SK-N-SH (cell line): ENCODE results near the gene CXCR3. TPM values are rescaled to one million over a fixed set of nuclear protein-coding genes. Genes with fewer than 3 reads are reported as not detected.
"Not testable (repeated sequence)": the region's sequence is repeated elsewhere in the genome, so short reads cannot be mapped to it uniquely, and the experiment has no call there.

Experiments
- CTCF ChIA-PET: fragments of 300-600, 350-600 bp; formaldehyde crosslinking; extraction: SDS; loops from one replicate; lab custom pipeline; 2021; lab: Yijun Ruan, JAX
- POLR2A ChIA-PET: fragments of 350-600 bp; sonication (Branson Sonifier 250); formaldehyde crosslinking; extraction: SDS; loops from one replicate; lab custom pipeline; 2020; ENCODE audit warnings: antibody characterized with exemption, inconsistent platforms; lab: Yijun Ruan, JAX
- DNase-seq: peaks from one replicate; pipeline ENCODE4 v3.0.0; 2012
- H2AFZ ChIP-seq: fragments of 200-600 bp; sonication (generic); 2 replicates; pipeline ENCODE4 v1.8.1; 2016; ENCODE audit warnings: antibody characterized with exemption, mild to moderate bottlenecking, low read depth
- H3F3A ChIP-seq: fragments of 200-600 bp; sonication (generic); replicated peaks from 2 replicates; pipeline ENCODE3; 2016; ENCODE audit warnings: antibody characterized with exemption, mild to moderate bottlenecking; ENCODE audit not compliant: insufficient read depth
- H3K27ac ChIP-seq, 2 experiments: fragments of 200-500 bp in 1 of 2; fragments of 200-600 bp in 1 of 2; sonication (Bioruptor generic) in 1 of 2; sonication (generic), shearing (Covaris generic) in 1 of 2; 2 replicates each; pipeline versions ENCODE4 v1.5.1 to v1.6.1; 2014 to 2016; ENCODE audit warnings: low read depth in 2 of 2, inconsistent platforms in 1 of 2, low read length in 1 of 2, mild to moderate bottlenecking in 1 of 2, mixed read lengths in 1 of 2
- H3K27me3 ChIP-seq: fragments of 200-600 bp; sonication (generic), shearing (Covaris generic); 2 replicates; pipeline ENCODE4 v1.6.1; 2016; ENCODE audit warnings: mixed run types; ENCODE audit not compliant: insufficient read depth
- H3K36me3 ChIP-seq, 2 experiments: fragments of 200-500 bp in 1 of 2; fragments of 200-600 bp in 1 of 2; sonication (Bioruptor generic) in 1 of 2; sonication (generic) in 1 of 2; replicated peaks in 1 of 2; 2 replicates each; pipeline versions ENCODE3 to v1.5.1; 2014 to 2016; ENCODE audit warnings: low read length in 1 of 2, mild to moderate bottlenecking in 1 of 2; ENCODE audit not compliant: insufficient read depth in 2 of 2, control insufficient read depth in 1 of 2
- H3K4me1 ChIP-seq, 2 experiments: fragments of 200-500 bp in 1 of 2; fragments of 200-600 bp in 1 of 2; sonication (Bioruptor generic) in 1 of 2; sonication (generic), shearing (Covaris generic) in 1 of 2; 2 replicates each; pipeline versions ENCODE4 v1.5.1 to v1.6.1; 2014 to 2016; ENCODE audit warnings: low read depth in 1 of 2, low read length in 1 of 2, mixed run types in 1 of 2; ENCODE audit not compliant: insufficient read depth in 2 of 2, control insufficient read depth in 1 of 2
- H3K4me2 ChIP-seq: fragments of 200-600 bp; sonication (generic), shearing (Covaris generic); 2 replicates; pipeline ENCODE4 v1.6.1; 2017; ENCODE audit warnings: mixed run types
- H3K4me3 ChIP-seq, 2 experiments: fragments of 200-500 bp in 1 of 2; fragments of 200-600 bp in 1 of 2; sonication (Bioruptor generic) in 1 of 2; sonication (generic), shearing (Covaris generic) in 1 of 2; 2 replicates each; pipeline versions ENCODE4 v1.5.1 to v1.8.1; 2014 to 2016; ENCODE audit warnings: low read depth in 2 of 2, inconsistent platforms in 1 of 2, low read length in 1 of 2, mild to moderate bottlenecking in 1 of 2, mixed read lengths in 1 of 2, moderate library complexity in 1 of 2
- H3K79me2 ChIP-seq: fragments of 200-600 bp; sonication (generic); 2 replicates; pipeline ENCODE4 v1.8.1; 2017; ENCODE audit warnings: mild to moderate bottlenecking; ENCODE audit not compliant: insufficient read depth
- H3K9ac ChIP-seq: fragments of 200-600 bp; sonication (generic); 2 replicates; pipeline ENCODE4 v1.6.1; 2017; ENCODE audit warnings: mixed run types
- H3K9me2 ChIP-seq: fragments of 200-600 bp; sonication (generic); 2 replicates; pipeline ENCODE4 v1.6.1; 2017; ENCODE audit warnings: mixed run types
- H3K9me3 ChIP-seq: fragments of 200-600 bp; sonication (generic); 2 replicates; pipeline ENCODE4 v1.6.1; 2017; ENCODE audit warnings: mixed run types, mild to moderate bottlenecking, moderate library complexity
- H4K20me1 ChIP-seq: fragments of 200-600 bp; sonication (generic); 2 replicates; pipeline ENCODE4 v1.6.1; 2017; ENCODE audit warnings: mild to moderate bottlenecking, mixed run types; ENCODE audit not compliant: insufficient read depth
- ELF1 ChIP-seq: IDR thresholded peaks from 2 replicates; pipeline ENCODE4 v1.4.0; 2012
- GATA2 ChIP-seq: sonication (generic); formaldehyde crosslinking; IDR thresholded peaks from 2 replicates; pipeline ENCODE4 v1.5.0; 2020; ENCODE audit warnings: mild to moderate bottlenecking, missing genetic modification reagents
- MEF2A ChIP-seq: IDR thresholded peaks from 2 replicates; pipeline ENCODE4 v1.4.0; 2012; ENCODE audit warnings: low read depth, borderline replicate concordance
- RAD21 ChIP-seq: IDR thresholded peaks from 2 replicates; pipeline ENCODE4 v1.6.1; 2012; ENCODE audit warnings: mild to moderate bottlenecking, low read length
- TCF12 ChIP-seq: IDR thresholded peaks from 2 replicates; pipeline ENCODE4 v1.4.0; 2012
- ZBTB33 ChIP-seq: IDR thresholded peaks from 2 replicates; pipeline ENCODE4 v1.4.0; 2012; ENCODE audit warnings: low read depth, borderline replicate concordance
- WGBS: methylation state at CpG from one replicate; pipeline ENCODE4 v1.1.6; 2017; ENCODE audit warnings: low lambda C conversion rate; 5-methylcytosine and 5-hydroxymethylcytosine counted together
- polyA plus RNA-seq, 3 experiments: library from polyadenylated mRNA; depleted of rRNA; stranded (reverse); fragments of >200 nt; gene quantifications; 2 replicates each; pipeline ENCODE4 v1.2.3, GENCODE V29; 2012
- TF ChIP-seq, protein P1 (sequence below): IDR thresholded peaks from 2 replicates; pipeline ENCODE4 v1.4.0; 2012; ENCODE audit warnings: low read depth
- TF ChIP-seq, protein P2 (sequence below): IDR thresholded peaks from 2 replicates; pipeline ENCODE4 v1.6.1; 2012; ENCODE audit warnings: mild to moderate bottlenecking, low read depth, low read length, moderate library complexity

Gene CXCR3
- polyA plus RNA-seq, 1 of the 3 experiments (the other 2 are of a cell fraction), result not detected

- H3K4me1 ChIP-seq, result no peaks in the 10 kb centered on the region
- no peak overlapping the region for H3K27ac ChIP-seq
- H3F3A ChIP-seq, result no peaks in the 10 kb centered on the region
- POLR2A ChIA-PET, result no interaction called here
- no peak overlapping the region for H3K9ac ChIP-seq
- 35% methylated on average over 2 of the region's 2 CpGs for WGBS
- no peak overlapping the region for H2AFZ ChIP-seq
- no peaks in the 10 kb centered on the region; the same call in 1 of the 2 replicates for H3K27me3 ChIP-seq
- no peak overlapping the region for H3K4me2 ChIP-seq
- H3K79me2 ChIP-seq, result no peaks in the 10 kb centered on the region
- H3K4me3 ChIP-seq, result no peak overlapping the region
- peaks cover 13 to 19% of the 10 kb centered on the region in 2 experiments for H3K36me3 ChIP-seq
- TF ChIP-seq ZBTB33, result no peak
- TF ChIP-seq ELF1, result no peak
- TF ChIP-seq, protein P1, sequence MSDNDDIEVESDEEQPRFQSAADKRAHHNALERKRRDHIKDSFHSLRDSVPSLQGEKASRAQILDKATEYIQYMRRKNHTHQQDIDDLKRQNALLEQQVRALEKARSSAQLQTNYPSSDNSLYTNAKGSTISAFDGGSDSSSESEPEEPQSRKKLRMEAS, result no peak
- TF ChIP-seq GATA2 (CRISPR knock-in tag), result no peak
- no peak for TF ChIP-seq RAD21
- TF ChIP-seq, protein P2, sequence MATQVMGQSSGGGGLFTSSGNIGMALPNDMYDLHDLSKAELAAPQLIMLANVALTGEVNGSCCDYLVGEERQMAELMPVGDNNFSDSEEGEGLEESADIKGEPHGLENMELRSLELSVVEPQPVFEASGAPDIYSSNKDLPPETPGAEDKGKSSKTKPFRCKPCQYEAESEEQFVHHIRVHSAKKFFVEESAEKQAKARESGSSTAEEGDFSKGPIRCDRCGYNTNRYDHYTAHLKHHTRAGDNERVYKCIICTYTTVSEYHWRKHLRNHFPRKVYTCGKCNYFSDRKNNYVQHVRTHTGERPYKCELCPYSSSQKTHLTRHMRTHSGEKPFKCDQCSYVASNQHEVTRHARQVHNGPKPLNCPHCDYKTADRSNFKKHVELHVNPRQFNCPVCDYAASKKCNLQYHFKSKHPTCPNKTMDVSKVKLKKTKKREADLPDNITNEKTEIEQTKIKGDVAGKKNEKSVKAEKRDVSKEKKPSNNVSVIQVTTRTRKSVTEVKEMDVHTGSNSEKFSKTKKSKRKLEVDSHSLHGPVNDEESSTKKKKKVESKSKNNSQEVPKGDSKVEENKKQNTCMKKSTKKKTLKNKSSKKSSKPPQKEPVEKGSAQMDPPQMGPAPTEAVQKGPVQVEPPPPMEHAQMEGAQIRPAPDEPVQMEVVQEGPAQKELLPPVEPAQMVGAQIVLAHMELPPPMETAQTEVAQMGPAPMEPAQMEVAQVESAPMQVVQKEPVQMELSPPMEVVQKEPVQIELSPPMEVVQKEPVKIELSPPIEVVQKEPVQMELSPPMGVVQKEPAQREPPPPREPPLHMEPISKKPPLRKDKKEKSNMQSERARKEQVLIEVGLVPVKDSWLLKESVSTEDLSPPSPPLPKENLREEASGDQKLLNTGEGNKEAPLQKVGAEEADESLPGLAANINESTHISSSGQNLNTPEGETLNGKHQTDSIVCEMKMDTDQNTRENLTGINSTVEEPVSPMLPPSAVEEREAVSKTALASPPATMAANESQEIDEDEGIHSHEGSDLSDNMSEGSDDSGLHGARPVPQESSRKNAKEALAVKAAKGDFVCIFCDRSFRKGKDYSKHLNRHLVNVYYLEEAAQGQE, result no peak
- TF ChIP-seq TCF12, result no peak
- TF ChIP-seq MEF2A, result no peak
- TF ChIP-seq, all 33 proteins: peak for 0
- Histone ChIP-seq H3K9me2 (no peaks in the 10 kb centered on the region), H3K9me3 (no peaks in the 10 kb centered on the region; the same call in 1 of the 2 replicates), H4K20me1 (no peaks in the 10 kb centered on the region)
- CTCF ChIA-PET, result no interaction called here
- DNase-seq, result no peak
Observed at GRCh38 chrX:71599965-71600364, 18.3 kb downstream of the CXCR3 start.

GRCh38 chrX:71593210-71593609 is 25.1 kb downstream of the CXCR3 start:
- H3K27ac ChIP-seq, H3K4me3 ChIP-seq, H3K79me2 ChIP-seq, H4K20me1 ChIP-seq, H3K9ac ChIP-seq, H3K4me1 ChIP-seq, H3K4me2 ChIP-seq, H3K36me3 ChIP-seq, POLR2A ChIA-PET, H3K9me3 ChIP-seq, H3F3A ChIP-seq, CTCF ChIA-PET, H2AFZ ChIP-seq, DNase-seq, H3K27me3 ChIP-seq, H3K9me2 ChIP-seq: not testable (repeated sequence)
- 51% methylated on average over 4 of the region's 8 CpGs for WGBS
